ENCODE data around the gene TPRG1L.

Gene TPRG1L

GRCh38 chr1:3636080-3636479 is 11.3 kb downstream of the TPRG1L start:
- Histone ChIP-seq H3K79me2 (ENCODE audit: insufficient read depth, low read length) (no peaks in the 10 kb centered on the region), H3K36me3 (ENCODE audit: low read length) (no peaks in the 10 kb centered on the region), H3K9me2 (replicated peaks; ENCODE audit: insufficient read depth, low read length) (no peaks in the 10 kb centered on the region), H4K20me1 (ENCODE audit: low read depth, low read length) (no peaks in the 10 kb centered on the region), H3K27ac (ENCODE audit: low read depth, low read length) (no peak overlapping the region), H3K4me3 (ENCODE audit: insufficient read depth, low read length, poor library complexity, severe bottlenecking) (no peak overlapping the region), H3K9ac (ENCODE audit: low read length) (no peak overlapping the region), H3K4me2 (ENCODE audit: low read depth, low read length, poor library complexity, severe bottlenecking) (no peak overlapping the region), H2AFZ (ENCODE audit: low read depth, low read length, severe bottlenecking) (no peak overlapping the region), H3K27me3 (ENCODE audit: low read length) (no peaks in the 10 kb centered on the region), H3K9me3 (ENCODE audit: insufficient read depth, low read length) (no peaks in the 10 kb centered on the region), H3F3A (ENCODE audit: insufficient read depth) (no peaks in the 10 kb centered on the region)
- TF ChIP-seq EZH2phosphoT487 (conservative IDR thresholded peaks at IDR 0.05; ENCODE audit: low read length) (no peak), CTCF (IDR thresholded peaks at IDR 0.05; ENCODE audit: insufficient read depth, low read length, poor library complexity, severe bottlenecking) (no peak)

DNA sequence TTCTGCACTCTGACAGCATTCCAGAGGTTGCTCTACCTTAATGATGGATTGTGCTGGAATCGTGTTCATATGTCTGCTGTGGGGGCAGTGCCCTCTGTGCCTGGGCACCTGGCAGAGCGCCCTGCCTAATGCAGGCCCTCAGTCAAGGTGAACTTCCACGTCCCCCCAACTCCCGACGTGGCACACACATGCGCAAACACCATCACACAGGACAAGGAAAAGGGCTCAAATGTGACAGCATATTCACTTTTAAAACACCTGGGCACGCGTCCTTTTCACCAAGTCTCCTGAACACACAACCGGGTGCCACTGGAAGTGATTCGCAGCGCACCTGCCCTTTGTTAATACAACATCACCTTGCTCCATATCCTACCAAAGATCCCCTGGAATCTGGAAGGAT is 11.7 kb downstream of the TPRG1L start:
- Histone ChIP-seq H3K9ac (ENCODE audit: low read length) (no peak overlapping the region), H3F3A (ENCODE audit: insufficient read depth) (no peaks in the 10 kb centered on the region), H3K9me2 (replicated peaks; ENCODE audit: insufficient read depth, low read length) (no peaks in the 10 kb centered on the region), H3K36me3 (ENCODE audit: low read length) (no peaks in the 10 kb centered on the region), H3K27me3 (ENCODE audit: low read length) (no peaks in the 10 kb centered on the region), H3K4me3 (ENCODE audit: insufficient read depth, low read length, poor library complexity, severe bottlenecking) (no peak overlapping the region), H3K9me3 (ENCODE audit: insufficient read depth, low read length) (no peaks in the 10 kb centered on the region), H2AFZ (ENCODE audit: low read depth, low read length, severe bottlenecking) (no peak overlapping the region), H3K79me2 (ENCODE audit: insufficient read depth, low read length) (no peaks in the 10 kb centered on the region), H3K4me2 (ENCODE audit: low read depth, low read length, poor library complexity, severe bottlenecking) (no peak overlapping the region), H3K27ac (ENCODE audit: low read depth, low read length) (no peak overlapping the region), H4K20me1 (ENCODE audit: low read depth, low read length) (no peaks in the 10 kb centered on the region)
- TF ChIP-seq CTCF (IDR thresholded peaks at IDR 0.05; ENCODE audit: insufficient read depth, low read length, poor library complexity, severe bottlenecking) (no peak), EZH2phosphoT487 (conservative IDR thresholded peaks at IDR 0.05; ENCODE audit: low read length) (no peak)

DNA sequence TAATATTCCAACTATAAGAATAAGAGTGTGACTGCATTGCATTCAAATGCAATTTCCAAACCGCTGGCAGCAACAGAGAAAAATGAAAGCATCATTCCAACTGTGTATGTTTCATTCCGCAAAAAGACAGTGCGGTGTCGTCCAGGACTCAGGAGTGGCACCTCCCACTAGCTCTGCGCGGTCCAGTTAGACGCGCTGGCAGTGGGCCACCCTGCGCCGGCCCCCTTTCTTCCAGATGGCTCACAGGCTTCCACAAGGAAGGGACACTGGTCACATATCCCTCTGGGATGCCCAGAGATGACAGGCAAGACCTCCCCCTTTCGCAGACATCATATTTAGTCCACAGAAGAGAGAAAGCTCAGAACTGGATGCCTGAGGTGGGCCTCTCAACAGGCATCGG is 13.2 kb downstream of the TPRG1L start:
- H3K36me3 ChIP-seq (ENCODE audit: low read length) = no peaks in the 10 kb centered on the region
- no peaks in the 10 kb centered on the region for H3K79me2 ChIP-seq (ENCODE audit: insufficient read depth, low read length)
- no peaks in the 10 kb centered on the region for H3K9me3 ChIP-seq (ENCODE audit: insufficient read depth, low read length)
- no peak overlapping the region for H3K9ac ChIP-seq (ENCODE audit: low read length)
- no peak overlapping the region for H2AFZ ChIP-seq (ENCODE audit: low read depth, low read length, severe bottlenecking)
- H3K27ac ChIP-seq (ENCODE audit: low read depth, low read length) = no peak overlapping the region
- no peaks in the 10 kb centered on the region for H3F3A ChIP-seq (ENCODE audit: insufficient read depth)
- H3K9me2 ChIP-seq (replicated peaks; ENCODE audit: insufficient read depth, low read length) = no peaks in the 10 kb centered on the region
- no peak overlapping the region for H3K4me2 ChIP-seq (ENCODE audit: low read depth, low read length, poor library complexity, severe bottlenecking)
- H3K27me3 ChIP-seq (ENCODE audit: low read length) = no peaks in the 10 kb centered on the region
- no peaks in the 10 kb centered on the region for H4K20me1 ChIP-seq (ENCODE audit: low read depth, low read length)
- H3K4me3 ChIP-seq (ENCODE audit: insufficient read depth, low read length, poor library complexity, severe bottlenecking) = no peak overlapping the region
- no peak for TF ChIP-seq EZH2phosphoT487 (conservative IDR thresholded peaks at IDR 0.05; ENCODE audit: low read length)
- no peak for TF ChIP-seq CTCF (IDR thresholded peaks at IDR 0.05; ENCODE audit: insufficient read depth, low read length, poor library complexity, severe bottlenecking)

DNA sequence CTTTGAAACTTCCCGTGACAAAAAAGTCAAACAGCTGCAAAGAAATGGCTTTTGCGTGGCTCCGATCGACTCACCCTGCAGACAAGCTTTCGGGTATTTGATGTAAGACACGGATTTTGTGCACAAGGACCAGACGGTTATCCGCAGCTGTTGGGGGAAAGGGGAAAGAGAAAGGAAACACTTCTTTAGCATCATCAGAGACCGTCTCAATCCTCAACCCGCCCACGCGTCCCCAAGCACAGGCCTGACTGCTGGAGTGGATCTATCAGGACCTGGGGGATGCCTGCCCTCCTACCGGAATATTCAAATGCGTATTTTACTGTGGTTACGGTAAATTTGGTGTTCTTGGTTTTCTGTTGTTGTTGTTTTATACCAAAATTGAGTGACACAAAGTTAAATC is 13.9 kb downstream of the TPRG1L start:
- no peaks in the 10 kb centered on the region for H3K36me3 ChIP-seq (ENCODE audit: low read length)
- H3K79me2 ChIP-seq (ENCODE audit: insufficient read depth, low read length) = no peaks in the 10 kb centered on the region
- H3K9me3 ChIP-seq (ENCODE audit: insufficient read depth, low read length) = no peaks in the 10 kb centered on the region
- no peaks in the 10 kb centered on the region for H3K27me3 ChIP-seq (ENCODE audit: low read length)
- H3F3A ChIP-seq (ENCODE audit: insufficient read depth) = no peaks in the 10 kb centered on the region
- no peak overlapping the region for H3K4me3 ChIP-seq (ENCODE audit: insufficient read depth, low read length, poor library complexity, severe bottlenecking)
- no peaks in the 10 kb centered on the region for H3K9me2 ChIP-seq (replicated peaks; ENCODE audit: insufficient read depth, low read length)
- no peak for TF ChIP-seq EZH2phosphoT487 (conservative IDR thresholded peaks at IDR 0.05; ENCODE audit: low read length)
- no peak for TF ChIP-seq CTCF (IDR thresholded peaks at IDR 0.05; ENCODE audit: insufficient read depth, low read length, poor library complexity, severe bottlenecking)
- H3K27ac ChIP-seq (ENCODE audit: low read depth, low read length) = no peak overlapping the region
- H4K20me1 ChIP-seq (ENCODE audit: low read depth, low read length) = no peaks in the 10 kb centered on the region
- no peak overlapping the region for H3K9ac ChIP-seq (ENCODE audit: low read length)
- H3K4me2 ChIP-seq (ENCODE audit: low read depth, low read length, poor library complexity, severe bottlenecking) = no peak overlapping the region
- no peak overlapping the region for H2AFZ ChIP-seq (ENCODE audit: low read depth, low read length, severe bottlenecking)

All from SU-DHL-6 (cell line).